ENCODE measurements around the gene ASB5. TPM values are rescaled to one million over a fixed set of nuclear protein-coding genes. Genes with fewer than 3 reads are reported as not detected.

Gene ASB5
- polyA plus RNA-seq, 1 donor (not counting 4 experiments of a cell fraction or from before 2014, with no cell fraction given): not detected

DNA sequence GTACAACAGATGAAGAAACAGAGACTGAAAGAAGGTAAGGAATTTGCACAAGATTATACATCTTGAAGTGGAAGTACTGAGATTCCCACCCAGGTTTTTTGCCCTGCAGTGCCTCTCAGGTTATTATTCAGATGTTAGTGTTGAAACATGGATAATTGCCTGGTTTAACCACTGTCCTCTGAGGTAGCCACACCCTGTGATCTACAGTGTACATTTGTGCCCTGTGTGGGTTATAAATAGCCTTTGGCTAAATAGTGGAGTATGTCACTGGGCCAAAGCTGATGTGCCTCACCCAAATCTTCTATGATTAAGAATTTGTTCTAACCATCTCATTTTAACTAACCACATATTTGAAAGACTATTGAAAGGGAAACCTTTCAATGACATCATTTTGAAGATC, 5.4 kb upstream of the ASB5 start:
- Histone ChIP-seq H2AFZ (ENCODE audit: control insufficient read depth, low read length) (no peak overlapping the region), H3K4me2 (ENCODE audit: control insufficient read depth, extremely low read depth, insufficient read depth, low read depth, low read length) (peak overlapping the region; percentile 46), H3K4me1 (ENCODE audit: control insufficient read depth, extremely low read depth, insufficient read depth, low read length) (peaks cover 28% of the 10 kb centered on the region), H3K4me3 (ENCODE audit: control insufficient read depth in 2 of 3, extremely low read depth in 1 of 3, insufficient read depth in 2 of 3, low read depth in 1 of 3, low read length in 3 of 3) (no peak overlapping the region), H3K9me1 (ENCODE audit: control insufficient read depth, extremely low read depth, insufficient read depth, low read length) (no peaks in the 10 kb centered on the region), H3K79me2 (ENCODE audit: control insufficient read depth, insufficient read depth, low read length) (no peaks in the 10 kb centered on the region), H3K9ac (ENCODE audit: control insufficient read depth, extremely low read depth, insufficient read depth, low read length) (no peak overlapping the region), H3K27ac (ENCODE audit: control insufficient read depth, insufficient read depth, low read length) (peak overlapping the region; percentile 38), H4K20me1 (ENCODE audit: control insufficient read depth, extremely low read depth, insufficient read depth, low read length) (no peaks in the 10 kb centered on the region), H3K27me3 (ENCODE audit: control insufficient read depth, extremely low read depth, insufficient read depth, low read length) (no peaks in the 10 kb centered on the region), H3K9me3 (ENCODE audit: control insufficient read depth, low read depth, low read length) (no peaks in the 10 kb centered on the region), H3K36me3 (ENCODE audit: control insufficient read depth in 2 of 2, extremely low read depth in 1 of 2, insufficient read depth in 2 of 2, low read length in 2 of 2) (no peaks in the 10 kb centered on the region)
- DNase-seq (ENCODE audit: low read depth, low spot score) (peak; percentile 25), FAIRE-seq (peak; percentile 88)
- no peak for TF ChIP-seq EZH2 (IDR thresholded peaks at IDR 0.05; ENCODE audit: low read length)
- TF ChIP-seq, protein P1, sequence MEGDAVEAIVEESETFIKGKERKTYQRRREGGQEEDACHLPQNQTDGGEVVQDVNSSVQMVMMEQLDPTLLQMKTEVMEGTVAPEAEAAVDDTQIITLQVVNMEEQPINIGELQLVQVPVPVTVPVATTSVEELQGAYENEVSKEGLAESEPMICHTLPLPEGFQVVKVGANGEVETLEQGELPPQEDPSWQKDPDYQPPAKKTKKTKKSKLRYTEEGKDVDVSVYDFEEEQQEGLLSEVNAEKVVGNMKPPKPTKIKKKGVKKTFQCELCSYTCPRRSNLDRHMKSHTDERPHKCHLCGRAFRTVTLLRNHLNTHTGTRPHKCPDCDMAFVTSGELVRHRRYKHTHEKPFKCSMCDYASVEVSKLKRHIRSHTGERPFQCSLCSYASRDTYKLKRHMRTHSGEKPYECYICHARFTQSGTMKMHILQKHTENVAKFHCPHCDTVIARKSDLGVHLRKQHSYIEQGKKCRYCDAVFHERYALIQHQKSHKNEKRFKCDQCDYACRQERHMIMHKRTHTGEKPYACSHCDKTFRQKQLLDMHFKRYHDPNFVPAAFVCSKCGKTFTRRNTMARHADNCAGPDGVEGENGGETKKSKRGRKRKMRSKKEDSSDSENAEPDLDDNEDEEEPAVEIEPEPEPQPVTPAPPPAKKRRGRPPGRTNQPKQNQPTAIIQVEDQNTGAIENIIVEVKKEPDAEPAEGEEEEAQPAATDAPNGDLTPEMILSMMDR (optimal IDR thresholded peaks at IDR 0.05 in 1 of 3, IDR thresholded peaks at IDR 0.05 in 1 of 3, conservative IDR thresholded peaks at IDR 0.05 in 1 of 3; ENCODE audit: extremely low read depth in 1 of 3, insufficient read depth in 2 of 3, low read length in 3 of 3): no peak
- dilution Hi-C loops (cut with MboI; ENCODE audit: extremely low pct_ligation_motif_present, low sequenced_read_pairs): no loop called here

DNA sequence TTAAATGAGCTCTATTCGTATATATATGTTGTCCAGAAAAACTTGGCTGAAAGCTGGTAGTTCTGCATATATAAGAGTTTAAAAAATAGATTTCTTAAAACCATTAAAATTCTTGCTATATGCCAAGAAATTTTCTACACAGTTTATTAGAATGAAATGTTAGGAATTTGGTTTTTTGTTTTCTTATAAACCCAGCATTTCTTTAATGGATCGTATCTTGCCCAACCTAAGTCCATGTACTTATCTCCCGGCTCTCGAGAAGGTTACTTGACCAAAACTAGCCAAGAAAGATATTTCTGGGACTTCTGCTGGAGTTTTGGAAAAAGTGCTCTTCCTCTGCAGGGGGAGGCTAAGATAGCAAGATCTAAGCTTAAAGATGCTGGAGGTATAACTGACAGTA, 4.7 kb upstream of the ASB5 start:
- Histone ChIP-seq H3K27ac (ENCODE audit: control insufficient read depth, insufficient read depth, low read length) (no peak overlapping the region), H3K79me2 (ENCODE audit: control insufficient read depth, insufficient read depth, low read length) (no peaks in the 10 kb centered on the region), H3K9me1 (ENCODE audit: control insufficient read depth, extremely low read depth, insufficient read depth, low read length) (no peaks in the 10 kb centered on the region), H3K4me3 (ENCODE audit: control insufficient read depth in 2 of 3, extremely low read depth in 1 of 3, insufficient read depth in 2 of 3, low read depth in 1 of 3, low read length in 3 of 3) (no peak overlapping the region), H3K9ac (ENCODE audit: control insufficient read depth, extremely low read depth, insufficient read depth, low read length) (no peak overlapping the region), H3K9me3 (ENCODE audit: control insufficient read depth, low read depth, low read length) (no peaks in the 10 kb centered on the region), H3K36me3 (ENCODE audit: control insufficient read depth in 2 of 2, extremely low read depth in 1 of 2, insufficient read depth in 2 of 2, low read length in 2 of 2) (no peaks in the 10 kb centered on the region), H2AFZ (ENCODE audit: control insufficient read depth, low read length) (no peak overlapping the region), H3K27me3 (ENCODE audit: control insufficient read depth, extremely low read depth, insufficient read depth, low read length) (no peaks in the 10 kb centered on the region), H4K20me1 (ENCODE audit: control insufficient read depth, extremely low read depth, insufficient read depth, low read length) (no peaks in the 10 kb centered on the region), H3K4me1 (ENCODE audit: control insufficient read depth, extremely low read depth, insufficient read depth, low read length) (peaks cover 28% of the 10 kb centered on the region), H3K4me2 (ENCODE audit: control insufficient read depth, extremely low read depth, insufficient read depth, low read depth, low read length) (no peak overlapping the region)
- dilution Hi-C loops (cut with MboI; ENCODE audit: extremely low pct_ligation_motif_present, low sequenced_read_pairs): no loop called here
- no peak for DNase-seq (ENCODE audit: low read depth, low spot score)
- FAIRE-seq: no peak
- TF ChIP-seq, protein P1 (optimal IDR thresholded peaks at IDR 0.05 in 1 of 3, IDR thresholded peaks at IDR 0.05 in 1 of 3, conservative IDR thresholded peaks at IDR 0.05 in 1 of 3; ENCODE audit: extremely low read depth in 1 of 3, insufficient read depth in 2 of 3, low read length in 3 of 3): no peak
- no peak for TF ChIP-seq EZH2 (IDR thresholded peaks at IDR 0.05; ENCODE audit: low read length)

All from keratinocyte (primary cell).